ENCODE measurements around the gene HIPK4. TPM values are rescaled to one million over a fixed set of nuclear protein-coding genes. Genes with fewer than 3 reads are reported as not detected.
"Not testable (repeated sequence)": the region's sequence is repeated elsewhere in the genome, so short reads cannot be mapped to it uniquely, and the experiment has no call there.

HIPK4 gene
- total RNA-seq, 1 donor: 0.10 TPM

- Histone ChIP-seq H3K9me3 (ENCODE audit: low read depth, low read length) (no peaks in the 10 kb centered on the region), H3K27me3 (ENCODE audit: insufficient read depth, low read length) (no peaks in the 10 kb centered on the region), H3K4me3 (ENCODE audit: low read length) (peak overlapping the region; percentile 76), H3K4me1 (ENCODE audit: insufficient read depth, low read length) (peaks cover 21% of the 10 kb centered on the region)
Measured at GRCh38 chr19:40348961-40349507, 40.9 kb downstream of the HIPK4 start.

GRCh38 chr19:40348125-40348913 lies 41.7 kb downstream of the HIPK4 start, which contains the start of the genes C19orf47 and PLD3:
TSS of gene C19orf47 (minus strand) at chr19:40348397. CDS start at chr19:40341857, 6,540 bp downstream.
TSS of gene PLD3 (plus strand) at chr19:40348695. CDS start at chr19:40366484, 17,789 bp downstream.
- peaks cover 21% of the 10 kb centered on the region for H3K4me1 ChIP-seq (ENCODE audit: insufficient read depth, low read length)
- H3K4me3 ChIP-seq (ENCODE audit: low read length): peak within 1 kb of the TSS; percentile 76
- H3K27me3 ChIP-seq (ENCODE audit: insufficient read depth, low read length): no peaks in the 10 kb centered on the region
- H3K9me3 ChIP-seq (ENCODE audit: low read depth, low read length): no peaks in the 10 kb centered on the region

- Histone ChIP-seq H3K4me3 (ENCODE audit: low read length) (no peak overlapping the region), H3K9me3 (ENCODE audit: low read depth, low read length) (no peaks in the 10 kb centered on the region), H3K4me1 (ENCODE audit: insufficient read depth, low read length) (peaks cover 19% of the 10 kb centered on the region), H3K27me3 (ENCODE audit: insufficient read depth, low read length) (no peaks in the 10 kb centered on the region)
Measured at GRCh38 chr19:40344422-40344821, 45.6 kb downstream of the HIPK4 start.

- Histone ChIP-seq H3K4me3 (ENCODE audit: low read length) (no peak overlapping the region), H3K4me1 (ENCODE audit: insufficient read depth, low read length) (peaks cover 10% of the 10 kb centered on the region), H3K27me3 (ENCODE audit: insufficient read depth, low read length) (no peaks in the 10 kb centered on the region), H3K9me3 (ENCODE audit: low read depth, low read length) (no peaks in the 10 kb centered on the region)
Measured at GRCh38 chr19:40342644-40343311, 47.2 kb downstream of the HIPK4 start.

GRCh38 chr19:40341601-40342482 lies 48.1 kb downstream of the HIPK4 start:
- Histone ChIP-seq H3K4me1 (ENCODE audit: insufficient read depth, low read length) (peaks cover under 1% of the 10 kb centered on the region), H3K9me3 (ENCODE audit: low read depth, low read length) (no peaks in the 10 kb centered on the region), H3K4me3 (ENCODE audit: low read length) (no peak overlapping the region), H3K27me3 (ENCODE audit: insufficient read depth, low read length) (no peaks in the 10 kb centered on the region)

GRCh38 chr19:40339018-40339728 lies 50.8 kb downstream of the HIPK4 start:
- no peaks in the 10 kb centered on the region for H3K9me3 ChIP-seq (ENCODE audit: low read depth, low read length)
- no peaks in the 10 kb centered on the region for H3K27me3 ChIP-seq (ENCODE audit: insufficient read depth, low read length)
- H3K4me1 ChIP-seq (ENCODE audit: insufficient read depth, low read length): no peaks in the 10 kb centered on the region
- H3K4me3 ChIP-seq (ENCODE audit: low read length): no peak overlapping the region

- Histone ChIP-seq H3K27me3 (ENCODE audit: insufficient read depth, low read length) (no peaks in the 10 kb centered on the region), H3K4me3 (ENCODE audit: low read length) (no peak overlapping the region), H3K9me3 (ENCODE audit: low read depth, low read length) (no peaks in the 10 kb centered on the region), H3K4me1 (ENCODE audit: insufficient read depth, low read length) (no peaks in the 10 kb centered on the region)
Measured at GRCh38 chr19:40337594-40337993, 52.4 kb downstream of the HIPK4 start.

GRCh38 chr19:40337107-40337506 lies 52.9 kb downstream of the HIPK4 start:
- H3K9me3 ChIP-seq (ENCODE audit: low read depth, low read length): no peaks in the 10 kb centered on the region
- no peaks in the 10 kb centered on the region for H3K4me1 ChIP-seq (ENCODE audit: insufficient read depth, low read length)
- no peak overlapping the region for H3K4me3 ChIP-seq (ENCODE audit: low read length)
- no peaks in the 10 kb centered on the region for H3K27me3 ChIP-seq (ENCODE audit: insufficient read depth, low read length)

- no peaks in the 10 kb centered on the region for H3K9me3 ChIP-seq (ENCODE audit: low read depth, low read length)
- H3K27me3 ChIP-seq (ENCODE audit: insufficient read depth, low read length): no peaks in the 10 kb centered on the region
- no peaks in the 10 kb centered on the region for H3K4me1 ChIP-seq (ENCODE audit: insufficient read depth, low read length)
- no peak overlapping the region for H3K4me3 ChIP-seq (ENCODE audit: low read length)
Measured at GRCh38 chr19:40336601-40336900, 53.4 kb downstream of the HIPK4 start.

- Histone ChIP-seq H3K9me3 (ENCODE audit: low read depth, low read length) (no peaks in the 10 kb centered on the region), H3K4me3 (ENCODE audit: low read length) (no peak overlapping the region), H3K27me3 (ENCODE audit: insufficient read depth, low read length) (no peaks in the 10 kb centered on the region), H3K4me1 (ENCODE audit: insufficient read depth, low read length) (no peaks in the 10 kb centered on the region)
Measured at GRCh38 chr19:40335855-40336600, 54.0 kb downstream of the HIPK4 start.

GRCh38 chr19:40335101-40335500 lies 54.9 kb downstream of the HIPK4 start:
- Histone ChIP-seq H3K9me3 (ENCODE audit: low read depth, low read length) (no peaks in the 10 kb centered on the region), H3K27me3 (ENCODE audit: insufficient read depth, low read length) (no peaks in the 10 kb centered on the region), H3K4me3 (ENCODE audit: low read length) (no peak overlapping the region), H3K4me1 (ENCODE audit: insufficient read depth, low read length) (no peaks in the 10 kb centered on the region)

- not testable (repeated sequence) for H3K27me3 ChIP-seq (ENCODE audit: insufficient read depth, low read length); H3K9me3 ChIP-seq (ENCODE audit: low read depth, low read length); H3K4me3 ChIP-seq (ENCODE audit: low read length); H3K4me1 ChIP-seq (ENCODE audit: insufficient read depth, low read length)
Measured at GRCh38 chr19:40333083-40333482, 56.9 kb downstream of the HIPK4 start.

- no peak overlapping the region for H3K4me3 ChIP-seq (ENCODE audit: low read length)
Measured at GRCh38 chr19:40332669-40333068, 57.3 kb downstream of the HIPK4 start.

GRCh38 chr19:40331052-40331451 lies 58.9 kb downstream of the HIPK4 start:
- Histone ChIP-seq H3K9me3 (ENCODE audit: low read depth, low read length) (no peaks in the 10 kb centered on the region), H3K4me1 (ENCODE audit: insufficient read depth, low read length) (no peaks in the 10 kb centered on the region), H3K4me3 (ENCODE audit: low read length) (no peak overlapping the region), H3K27me3 (ENCODE audit: insufficient read depth, low read length) (no peaks in the 10 kb centered on the region)

More at GRCh38 chr19:40332669-40333068, 57.3 kb downstream of the HIPK4 start:
- Histone ChIP-seq H3K9me3 (ENCODE audit: low read depth, low read length) (no peaks in the 10 kb centered on the region), H3K27me3 (ENCODE audit: insufficient read depth, low read length) (no peaks in the 10 kb centered on the region), H3K4me1 (ENCODE audit: insufficient read depth, low read length) (no peaks in the 10 kb centered on the region)

Measured in mononuclear cell (primary cell).